HG03039 (cell line): Measurements from ENCODE around the gene SPINK1.
"Not testable (repeated sequence)": the region's sequence is repeated elsewhere in the genome, so short reads cannot be mapped to it uniquely, and the experiment has no call there.

Experiments
- ATAC-seq: cut with Tn5 transposase; IDR thresholded peaks from one replicate; pipeline ENCODE4 v1.9.1; 2021; ENCODE audit warnings: mild to moderate bottlenecking, moderate library complexity; ENCODE audit not compliant: unreplicated experiment

The SPINK1 gene, protein sequence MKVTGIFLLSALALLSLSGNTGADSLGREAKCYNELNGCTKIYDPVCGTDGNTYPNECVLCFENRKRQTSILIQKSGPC

DNA sequence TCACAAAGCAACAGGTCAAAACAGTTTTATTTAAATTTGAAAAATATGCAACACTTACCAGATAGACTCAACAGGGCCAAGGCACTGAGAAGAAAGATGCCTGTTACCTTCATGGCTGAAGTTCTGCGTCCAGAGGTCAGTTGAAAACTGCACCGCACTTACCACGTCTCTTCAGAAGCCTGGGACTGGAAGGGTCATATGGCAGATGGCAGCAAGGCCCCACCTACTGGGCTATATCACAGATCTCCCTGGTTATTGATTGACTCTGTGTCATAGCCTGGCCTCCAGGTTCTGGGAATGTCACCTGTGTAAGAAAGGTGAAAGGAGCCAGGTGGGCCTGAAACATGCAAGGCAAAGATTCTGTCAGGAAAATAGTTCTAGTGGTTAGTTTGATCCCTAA is at the start of gene SPINK1:
Gene SPINK1 (minus strand): TSS at position 207 of the 400 bp plus-strand sequence. CDS start 94 bp downstream, at position 113.
- ATAC-seq, result no peak

DNA sequence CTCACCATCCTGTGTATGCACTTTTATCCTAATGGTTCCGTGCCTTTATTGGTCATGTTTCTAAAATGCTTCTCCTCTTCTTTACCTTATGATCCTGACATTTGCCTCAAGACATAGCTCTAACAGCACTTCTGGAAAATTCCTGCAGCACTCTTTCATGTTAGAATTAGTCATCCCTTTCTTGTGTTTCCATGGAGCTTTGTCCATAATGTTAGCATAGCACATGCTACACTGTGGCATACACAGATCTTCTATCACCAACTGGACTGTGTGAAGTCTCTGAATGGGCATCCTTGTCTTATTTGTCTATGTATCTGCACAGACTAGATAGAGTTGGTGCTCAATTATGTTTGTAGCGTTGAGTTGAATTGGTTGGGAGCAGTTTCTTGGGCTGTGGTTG is 49.0 kb upstream of the SPINK1 start:
- ATAC-seq, result no peak

DNA sequence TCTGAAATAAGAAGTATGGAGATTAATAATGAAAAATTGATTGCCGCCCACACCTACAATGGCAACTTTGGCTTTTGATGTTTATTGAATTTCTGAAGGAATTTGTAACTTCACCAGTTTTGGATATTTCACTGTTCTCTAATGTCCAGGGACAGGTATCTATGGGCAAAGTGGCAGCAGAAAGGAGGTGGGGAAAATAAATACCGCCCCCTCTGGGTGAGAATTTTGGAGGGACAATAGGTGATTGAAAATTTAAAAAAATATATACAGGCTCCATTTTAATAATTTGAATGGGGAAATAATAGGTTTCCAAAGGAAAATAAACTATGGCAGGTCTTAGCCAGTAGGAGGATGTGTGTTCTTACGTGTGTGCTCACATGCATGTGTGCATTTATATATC is 48.3 kb upstream of the SPINK1 start:
- no peak for ATAC-seq

DNA sequence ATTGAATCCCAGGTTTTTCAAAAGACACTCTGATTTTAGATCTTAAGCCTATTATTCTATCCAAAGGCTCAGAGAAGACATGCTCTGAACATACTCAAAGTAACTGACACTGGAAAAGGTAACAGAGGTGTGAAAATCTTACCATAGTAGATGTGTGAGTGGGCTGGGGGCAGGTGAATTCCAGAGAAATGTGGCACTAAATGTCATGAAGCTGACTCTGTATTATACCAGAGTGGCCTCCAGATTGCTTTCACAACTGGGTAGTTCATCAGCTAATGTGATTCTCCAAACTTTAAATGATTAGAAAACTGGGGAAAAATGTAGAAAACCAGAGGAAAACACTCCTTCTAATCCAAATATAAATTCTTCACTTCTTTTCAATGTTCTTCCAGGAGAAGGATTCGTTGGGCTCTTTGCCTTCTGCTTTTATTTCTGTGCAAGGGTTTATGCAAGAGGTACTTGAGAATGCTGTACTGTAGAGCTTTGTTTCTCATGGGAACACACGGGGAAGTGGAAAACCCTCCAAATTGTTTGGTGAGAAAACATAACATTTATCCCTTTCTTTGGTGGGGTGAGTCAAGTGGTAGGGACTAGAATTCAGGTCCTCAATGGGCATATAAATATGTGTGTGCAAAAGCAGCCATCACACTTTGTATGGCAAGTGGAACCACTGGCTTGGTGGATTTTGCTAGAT is 46.7 kb upstream of the SPINK1 start, which contains the start of gene SCGB3A2:
Gene SCGB3A2 (plus strand): TSS at position 646 of the 694 bp plus-strand sequence. CDS start 93 bp downstream, outside the sequence.
- ATAC-seq, result no peak

DNA sequence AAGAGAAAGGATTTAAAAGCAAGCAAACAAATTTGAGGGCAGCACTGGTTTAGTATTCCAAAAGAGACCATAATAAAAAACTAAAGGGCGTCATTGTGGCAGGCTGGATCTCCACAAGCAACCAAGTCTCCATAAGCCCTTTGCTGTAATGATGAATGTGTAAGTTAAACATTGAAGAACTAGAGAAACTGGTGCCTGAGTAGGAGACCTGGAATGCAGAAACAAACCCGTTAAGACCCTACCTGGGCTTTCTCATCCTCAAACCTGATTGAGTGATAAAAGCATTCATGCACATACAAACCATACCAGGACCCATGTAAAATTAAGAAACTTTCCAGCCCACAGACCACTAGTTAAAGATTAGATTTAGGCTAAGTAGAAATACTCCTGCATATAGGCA is 45.2 kb upstream of the SPINK1 start:
- ATAC-seq, result no peak

DNA sequence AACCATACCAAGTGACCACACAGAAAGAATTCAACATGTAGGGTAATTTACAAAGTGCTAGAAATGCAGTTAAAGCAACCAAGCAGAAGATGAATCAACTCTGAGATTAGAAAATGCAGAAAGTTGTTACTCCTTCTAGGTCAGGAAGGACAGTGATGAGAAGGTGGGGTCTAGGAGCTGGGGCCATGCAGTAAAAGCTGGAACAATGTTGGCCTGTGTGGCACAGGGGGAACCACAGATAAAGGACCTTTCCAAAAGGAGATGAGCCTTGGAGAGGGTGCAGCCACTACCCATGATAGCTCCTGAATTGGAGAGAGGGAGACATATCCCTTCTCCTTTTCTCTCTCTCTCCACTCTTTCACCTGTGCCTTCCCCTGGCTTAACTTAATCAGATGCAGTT is 44.7 kb upstream of the SPINK1 start:
- ATAC-seq, result no peak

DNA sequence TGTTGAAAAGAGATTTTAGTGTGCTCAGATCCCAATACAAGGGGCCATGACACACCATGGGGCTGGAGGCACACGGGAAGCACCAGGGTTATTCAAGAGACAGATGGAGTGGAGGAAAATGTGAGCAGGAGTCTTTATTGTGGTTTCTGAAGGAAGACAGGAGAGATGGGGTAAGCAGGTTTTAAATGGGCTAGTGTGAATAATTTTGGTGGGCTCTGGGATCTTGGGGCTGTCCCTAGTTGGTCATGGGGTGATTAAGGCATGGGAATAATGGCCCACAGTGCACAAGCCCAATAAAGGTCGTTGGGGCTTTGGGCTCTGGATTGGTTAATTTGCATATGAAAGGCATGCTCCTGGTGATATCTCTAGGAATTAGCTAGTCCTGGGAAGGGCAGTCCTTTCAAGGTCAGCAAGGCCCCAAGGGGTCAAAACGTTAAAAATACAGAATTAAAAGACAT is 43.5 kb upstream of the SPINK1 start:
- ATAC-seq, result no peak

DNA sequence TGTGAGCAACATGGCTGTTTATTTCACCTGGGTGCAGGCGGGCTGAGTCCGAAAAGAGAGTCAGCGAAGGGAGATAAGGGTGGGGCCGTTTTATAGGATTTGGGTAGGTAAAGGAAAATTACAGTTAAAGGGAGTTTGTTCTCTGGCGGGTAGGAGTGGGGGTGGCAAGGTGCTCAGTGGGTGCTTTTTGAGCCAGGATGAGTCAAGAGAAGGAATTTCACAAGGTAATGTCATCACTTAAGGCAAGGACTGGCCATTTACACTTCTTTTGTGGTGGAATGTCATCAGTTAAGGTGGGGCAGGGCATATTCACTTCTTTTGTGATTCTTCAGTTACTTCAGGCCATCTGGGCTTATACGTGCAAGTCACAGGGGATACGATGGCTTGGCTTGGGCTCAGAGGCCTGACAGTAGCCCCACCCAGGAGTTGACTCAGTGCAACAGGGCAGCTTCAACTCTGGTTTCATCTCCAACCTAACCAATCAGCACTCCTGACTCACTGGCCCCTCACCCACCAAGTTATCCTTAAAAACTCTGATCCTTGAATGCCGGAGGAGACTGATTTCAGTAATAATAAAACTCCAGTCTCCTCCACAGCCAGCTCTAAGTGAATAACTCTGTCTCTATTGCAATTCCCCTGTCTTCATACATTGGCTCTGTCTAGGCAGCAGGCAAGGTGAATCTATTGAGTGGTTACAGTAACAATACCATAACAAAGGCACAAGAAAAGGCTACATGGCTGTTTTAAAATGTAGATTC is 42.8 kb upstream of the SPINK1 start:
- ATAC-seq, result not testable (repeated sequence)

DNA sequence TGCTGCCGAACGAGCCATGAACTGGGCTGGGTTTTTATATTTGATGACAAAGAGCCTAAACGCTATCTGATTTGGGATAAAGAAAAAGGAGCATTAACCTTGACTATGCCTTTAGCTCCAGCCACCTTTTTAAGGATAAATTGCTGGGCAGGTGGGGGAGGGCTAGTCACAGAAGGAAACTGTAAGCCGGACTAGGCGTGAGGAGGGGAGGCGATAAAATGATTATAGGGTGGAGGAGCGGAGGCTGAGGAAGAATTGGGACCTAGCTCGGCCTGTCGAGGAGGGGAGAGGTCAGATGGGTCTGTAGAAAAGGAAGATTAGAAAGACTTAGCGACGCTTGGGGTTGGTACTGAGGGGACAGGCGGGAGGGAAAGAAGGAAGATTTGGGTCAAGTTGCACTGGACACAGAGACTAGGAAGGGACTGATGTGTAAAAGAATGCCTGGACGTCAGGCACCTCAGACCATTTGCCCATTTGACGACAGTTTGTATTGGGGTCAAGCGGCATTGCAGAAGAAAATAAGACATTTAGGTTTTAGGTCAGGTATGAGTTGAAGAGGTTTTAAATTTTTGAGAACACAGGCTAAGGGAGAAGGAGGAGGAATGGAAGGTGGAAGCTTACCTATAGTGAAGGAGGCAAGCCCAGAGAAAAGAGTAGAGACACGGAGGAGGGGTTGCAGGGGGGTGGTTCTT is 41.4 kb upstream of the SPINK1 start:
- not testable (repeated sequence) for ATAC-seq

DNA sequence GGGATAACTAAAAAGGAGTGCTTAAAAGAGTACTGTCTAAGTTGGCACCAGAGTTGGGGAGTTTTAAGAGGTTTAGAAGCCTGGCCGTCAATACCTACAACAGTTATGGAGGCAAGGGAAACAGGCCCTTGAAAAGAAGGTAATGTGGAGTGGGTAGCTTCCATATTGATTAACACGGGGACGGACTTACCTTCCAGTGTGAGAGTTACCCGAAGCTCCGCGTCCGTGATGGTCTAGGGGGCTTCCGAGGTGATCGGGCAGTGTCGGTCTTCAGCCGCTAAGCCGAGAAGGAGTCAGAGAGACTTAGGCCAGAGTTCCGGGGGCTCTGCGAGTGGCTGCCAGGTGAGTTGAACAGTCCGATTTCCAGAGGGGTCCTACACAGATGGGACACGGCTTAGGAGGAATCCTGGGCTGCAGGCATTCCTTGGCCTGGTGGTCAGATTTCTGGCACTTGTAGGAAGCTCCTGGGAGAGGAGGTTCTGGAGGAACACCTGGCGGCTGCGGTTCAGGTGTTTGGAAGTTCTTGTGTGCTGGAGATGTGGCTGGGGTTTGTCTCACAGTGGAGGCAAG is 40.6 kb upstream of the SPINK1 start:
- not testable (repeated sequence) for ATAC-seq

DNA sequence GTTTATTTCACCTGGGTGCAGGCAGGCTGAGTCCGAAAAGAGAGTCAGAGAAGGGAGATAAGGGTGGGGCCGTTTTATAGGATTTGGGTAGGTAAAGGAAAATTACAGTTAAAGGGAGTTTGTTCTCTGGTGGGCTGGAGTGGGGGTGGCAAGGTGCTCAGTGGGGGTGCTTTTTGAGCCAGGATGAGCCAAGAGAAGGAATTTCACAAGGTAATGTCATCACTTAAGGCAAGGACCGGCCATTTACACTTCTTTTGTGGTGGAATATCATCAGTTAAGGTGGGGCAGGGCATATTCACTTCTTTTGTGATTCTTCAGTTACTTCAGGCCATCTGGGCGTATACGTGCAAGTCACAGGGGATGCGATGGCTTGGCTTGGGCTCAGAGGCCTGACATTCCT is 38.4 kb upstream of the SPINK1 start:
- not testable (repeated sequence) for ATAC-seq

DNA sequence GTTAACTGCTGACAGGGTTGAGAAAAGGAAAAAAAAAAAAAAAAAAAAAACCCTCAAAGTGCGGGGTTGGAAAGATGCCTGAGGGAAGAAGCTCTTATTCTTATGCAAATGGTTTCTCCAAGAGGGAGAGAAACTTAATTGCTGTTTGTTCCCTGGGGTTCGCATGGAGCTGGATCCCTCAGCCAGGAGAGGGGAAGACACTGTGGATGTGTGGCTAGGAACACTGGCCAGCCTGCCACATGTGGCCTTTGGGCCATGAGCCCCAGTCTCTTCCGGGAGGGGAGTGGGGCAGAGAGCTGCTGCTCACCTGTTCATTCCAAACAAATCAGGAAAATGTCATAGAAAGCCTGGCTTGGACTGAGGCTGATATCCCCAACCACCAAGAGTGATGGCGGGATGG is 37.6 kb upstream of the SPINK1 start:
- no peak for ATAC-seq

DNA sequence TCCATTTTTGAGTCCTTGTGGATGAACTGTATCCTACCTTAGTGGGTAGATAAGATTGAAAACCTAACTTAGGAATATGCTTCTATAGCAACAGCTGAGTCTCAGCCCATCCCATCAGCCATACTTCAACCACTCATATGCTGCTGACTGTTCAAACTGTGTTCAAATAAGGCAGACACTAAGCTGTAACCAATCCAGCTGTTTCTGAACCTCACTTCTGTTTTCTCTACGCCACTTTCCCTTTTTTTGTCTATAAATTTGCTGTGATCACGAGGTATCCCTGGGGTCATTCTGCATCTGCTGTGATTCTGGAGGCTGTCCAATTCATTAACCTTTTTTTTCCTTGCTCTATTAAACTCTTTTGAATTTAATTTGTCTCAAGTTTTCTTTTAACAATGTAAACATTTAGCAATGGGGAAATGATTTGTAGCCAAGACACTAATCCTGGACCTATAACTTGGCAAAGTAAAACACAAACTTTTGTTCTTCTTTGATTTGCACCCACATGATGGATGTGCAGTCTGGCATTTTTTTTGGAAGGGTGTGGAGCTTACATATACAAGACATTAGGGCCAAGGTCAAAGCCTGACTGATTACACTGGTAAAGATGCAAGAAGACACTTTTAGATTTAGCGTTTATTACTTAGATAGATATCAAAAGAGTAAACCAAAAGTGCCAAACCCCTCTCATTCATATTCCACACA is 32.1 kb upstream of the SPINK1 start:
- no peak for ATAC-seq

DNA sequence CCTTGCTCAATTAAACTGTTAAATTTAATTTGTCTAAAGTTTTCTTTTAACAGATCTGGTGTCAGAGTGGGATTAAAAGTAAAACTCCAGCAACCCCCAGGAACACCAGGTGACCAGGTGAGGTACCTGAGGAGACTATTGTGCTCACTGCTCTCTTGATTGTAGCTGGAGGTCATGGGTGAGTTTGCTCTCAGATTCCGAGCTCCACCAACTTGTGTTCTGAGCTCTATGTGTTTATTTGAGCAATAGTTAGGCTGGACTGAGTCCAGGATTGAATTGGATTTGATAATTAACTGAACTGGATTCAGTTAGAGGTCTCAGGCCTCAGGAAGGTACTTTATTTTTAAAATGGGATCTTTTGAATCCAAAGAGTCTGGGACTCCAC is 29.2 kb upstream of the SPINK1 start:
- no peak for ATAC-seq

DNA sequence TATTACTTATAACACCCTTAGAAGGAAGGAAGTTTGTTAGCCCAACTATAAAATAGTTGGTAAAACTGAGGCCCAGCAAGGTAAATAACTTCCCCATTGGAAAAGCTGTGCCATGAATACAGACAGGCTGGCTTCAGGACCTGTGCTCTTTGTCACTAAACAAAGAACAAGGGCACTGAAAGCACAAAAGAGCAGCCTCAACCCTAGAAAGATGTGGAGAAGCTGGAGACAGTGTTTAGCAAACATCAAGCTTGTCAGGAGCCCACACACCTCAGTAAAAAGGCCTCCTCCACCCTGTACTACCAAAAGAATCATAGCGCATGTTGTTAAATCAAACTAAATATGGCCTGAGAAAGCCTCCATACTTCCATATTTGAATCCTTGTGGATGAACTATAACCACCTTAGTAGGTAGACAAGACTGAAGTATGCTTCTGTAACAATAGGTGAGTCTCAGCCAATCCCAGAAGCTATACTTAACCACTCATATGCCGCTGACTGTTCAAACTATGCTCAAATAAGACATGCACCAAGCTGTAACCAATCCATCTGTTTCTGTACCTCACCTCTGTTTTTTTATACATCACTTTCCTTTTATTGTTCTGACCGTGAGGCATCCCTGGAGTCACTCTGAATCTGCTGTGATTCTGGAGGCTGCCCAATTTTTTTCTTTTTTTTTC is 28.6 kb upstream of the SPINK1 start:
- no peak for ATAC-seq

DNA sequence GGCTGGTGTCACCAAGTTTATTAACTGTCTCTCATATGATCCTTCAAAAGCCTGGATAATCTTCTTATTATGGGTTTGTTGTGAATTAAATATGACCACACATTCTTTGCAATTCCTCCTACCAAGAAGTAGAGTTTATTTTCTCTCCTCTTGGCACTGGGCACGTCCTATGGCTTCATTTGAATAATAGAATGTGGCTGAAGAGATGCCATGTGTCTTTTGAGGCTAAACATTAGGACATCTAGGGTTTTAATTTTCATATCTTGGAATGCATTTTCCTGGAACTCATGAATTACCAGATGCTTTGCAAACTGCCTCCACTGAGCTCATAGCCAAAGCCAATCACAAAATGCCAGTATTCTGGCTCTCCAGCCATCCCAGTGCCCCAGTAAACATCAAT is 27.1 kb upstream of the SPINK1 start:
- ATAC-seq, result no peak

DNA sequence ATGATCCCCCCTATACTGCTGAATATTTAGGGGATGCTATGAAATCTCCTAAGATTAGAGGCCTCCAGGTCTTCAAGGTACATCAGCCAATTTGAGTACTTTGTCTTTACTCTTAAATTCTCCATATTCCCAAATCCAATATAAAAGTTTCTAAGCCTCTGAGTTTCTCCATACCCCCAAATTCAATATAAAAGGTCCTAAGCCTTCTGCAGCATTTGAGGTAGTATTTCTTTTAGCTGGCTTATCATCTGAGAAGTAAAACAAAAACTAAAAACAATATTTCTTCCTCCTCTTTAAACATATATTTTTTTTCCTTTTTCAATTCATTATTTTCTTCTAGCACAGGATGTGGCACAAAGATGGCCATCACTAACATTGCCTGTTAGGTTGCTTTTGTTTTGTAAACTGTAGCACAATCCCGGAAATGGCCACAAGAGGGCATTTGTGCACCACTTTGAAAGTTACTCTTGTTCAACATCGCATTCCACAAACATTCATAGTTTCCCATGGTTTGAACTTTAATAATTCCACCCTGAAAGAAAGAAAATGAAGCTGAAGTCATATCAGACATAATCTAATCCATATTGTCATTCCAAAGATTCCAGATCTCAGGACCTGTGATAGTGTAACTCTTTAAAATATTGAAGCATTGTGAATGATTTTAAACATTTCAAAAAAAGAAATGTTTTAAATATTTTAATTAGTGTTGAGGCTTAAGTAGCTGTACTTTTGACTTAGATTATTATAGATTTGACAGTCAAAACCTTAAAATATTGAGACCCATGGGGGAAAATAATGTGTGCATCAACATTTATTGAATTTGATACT is 26.0 kb upstream of the SPINK1 start:
- ATAC-seq, result peak; percentile 82

DNA sequence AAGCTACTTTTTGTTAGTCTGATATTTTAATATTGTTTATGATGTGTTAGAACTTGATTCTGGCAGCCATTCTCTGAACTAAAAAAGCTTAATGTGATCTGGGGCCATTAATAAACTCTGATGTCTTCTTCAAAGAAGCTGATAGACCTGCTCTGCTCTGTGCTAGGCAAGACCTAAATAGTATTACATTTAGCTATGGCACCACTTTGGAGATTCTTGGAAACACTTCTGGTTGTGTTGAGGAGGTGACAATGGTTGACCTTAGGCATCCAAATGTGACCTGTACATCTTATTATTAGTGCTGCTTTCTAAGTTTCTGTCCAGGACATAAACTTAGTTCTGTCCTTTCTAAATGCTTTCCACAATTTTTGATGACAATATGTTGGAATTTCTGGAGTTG is 25.3 kb upstream of the SPINK1 start:
- ATAC-seq, result no peak

DNA sequence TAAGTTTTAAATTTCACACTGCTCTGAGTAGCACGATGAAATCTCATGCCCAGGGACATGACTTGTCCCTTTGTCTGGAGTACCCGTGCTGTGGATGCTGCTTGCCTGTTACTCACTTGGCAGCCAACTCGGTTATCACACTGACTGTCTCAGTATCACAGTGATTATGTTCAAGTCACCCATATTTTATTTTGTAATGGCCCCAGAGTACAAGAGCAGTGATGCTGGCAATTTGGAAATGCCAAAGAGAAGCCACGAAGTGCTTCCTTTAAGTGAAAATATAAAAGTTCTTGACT is 24.3 kb upstream of the SPINK1 start:
- ATAC-seq, result no peak
